Measurements from ENCODE around the gene EPHB2.

EPHB2 gene

GRCh38 chr1:22752339-22752738, 41.7 kb downstream of the EPHB2 start:
- no peak for DNase-seq

- peak; percentile 90 for DNase-seq
Observed at GRCh38 chr1:22753481-22753971, 42.9 kb downstream of the EPHB2 start.

GRCh38 chr1:22754106-22754768, 43.6 kb downstream of the EPHB2 start:
- peak; percentile 39 for DNase-seq

GRCh38 chr1:22754824-22755223, 44.2 kb downstream of the EPHB2 start:
- DNase-seq, result no peak

GRCh38 chr1:22755641-22756040, 45.0 kb downstream of the EPHB2 start:
- no peak for DNase-seq

- no peak for DNase-seq
Observed at GRCh38 chr1:22756125-22756735, 45.6 kb downstream of the EPHB2 start.

GRCh38 chr1:22760455-22760854, 49.8 kb downstream of the EPHB2 start:
- DNase-seq, result no peak

DNA sequence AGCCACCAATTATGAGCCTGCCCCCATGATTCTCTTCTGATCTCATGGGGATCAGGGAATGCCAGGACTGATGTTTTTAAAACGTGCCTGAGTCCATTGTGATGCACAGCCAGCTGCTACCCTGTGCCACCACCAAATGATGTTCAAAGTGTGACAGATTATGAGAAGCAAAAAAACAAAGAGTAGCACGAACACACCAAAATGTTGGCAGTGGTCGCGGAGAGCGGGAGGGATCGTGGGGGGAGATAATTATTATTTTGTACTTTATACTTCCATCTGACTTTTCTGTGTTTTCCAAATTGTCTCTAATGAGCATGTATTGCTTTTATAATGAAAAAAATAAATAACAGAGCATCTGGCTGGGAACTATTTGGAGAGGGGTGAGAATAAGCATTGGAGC, 50.5 kb downstream of the EPHB2 start:
- no peak for DNase-seq

DNA sequence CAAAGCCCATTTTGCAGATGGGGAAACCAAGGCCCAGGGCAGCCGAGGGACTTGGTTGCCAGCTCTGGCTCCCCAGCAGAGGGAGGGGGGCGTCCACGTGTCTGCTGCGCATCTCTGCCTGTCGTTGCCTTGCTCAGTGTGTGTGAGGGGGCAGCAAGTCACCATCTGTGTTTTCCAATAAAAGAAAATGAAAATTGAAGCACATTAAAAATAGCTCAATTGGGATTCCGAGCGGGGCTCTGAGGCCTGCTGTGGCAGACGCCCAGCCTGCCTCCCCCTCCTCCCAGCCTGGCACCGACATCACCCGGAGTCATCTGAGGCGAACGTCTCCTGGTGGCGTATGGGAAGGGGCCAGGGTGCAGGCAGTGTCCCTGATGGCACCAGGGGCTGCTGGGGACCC, 51.2 kb downstream of the EPHB2 start:
- no peak for DNase-seq

DNA sequence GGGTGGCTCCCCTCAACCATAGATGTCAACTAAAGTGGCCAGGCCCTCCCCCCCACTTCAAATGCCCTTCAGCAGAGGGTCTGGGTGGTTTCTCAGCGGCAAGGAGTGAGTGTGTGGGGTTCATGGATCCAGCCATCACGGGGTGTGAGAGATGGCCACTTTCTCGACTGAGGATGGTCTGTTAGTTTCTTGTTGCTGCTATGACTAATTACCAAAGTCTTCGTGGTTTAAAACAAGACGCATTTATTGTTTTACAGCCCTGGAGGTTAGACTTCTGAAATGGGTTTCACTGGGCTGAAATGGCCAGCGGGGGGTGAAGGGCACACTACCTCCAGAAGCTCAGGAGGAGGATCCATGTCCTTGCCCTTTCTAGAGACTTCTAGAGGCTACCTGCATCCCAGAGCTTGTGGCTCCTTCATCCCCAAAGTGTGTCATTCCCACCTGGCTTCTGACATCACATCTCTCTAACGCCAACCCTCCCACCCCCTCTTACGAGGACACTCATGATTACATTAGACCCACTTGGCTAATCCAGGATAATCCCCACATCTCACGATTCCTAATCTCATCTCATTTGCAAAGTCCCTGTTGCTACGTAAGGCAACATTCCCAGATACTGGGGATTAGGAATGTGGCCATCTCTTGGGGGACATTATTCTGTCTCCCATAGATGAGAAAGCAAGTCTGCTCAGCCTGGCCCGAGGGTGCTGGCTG, 53.0 kb downstream of the EPHB2 start:
- peak; percentile 15 for DNase-seq

- DNase-seq, result no peak
Observed at GRCh38 chr1:22767852-22768251, 57.2 kb downstream of the EPHB2 start.

DNA sequence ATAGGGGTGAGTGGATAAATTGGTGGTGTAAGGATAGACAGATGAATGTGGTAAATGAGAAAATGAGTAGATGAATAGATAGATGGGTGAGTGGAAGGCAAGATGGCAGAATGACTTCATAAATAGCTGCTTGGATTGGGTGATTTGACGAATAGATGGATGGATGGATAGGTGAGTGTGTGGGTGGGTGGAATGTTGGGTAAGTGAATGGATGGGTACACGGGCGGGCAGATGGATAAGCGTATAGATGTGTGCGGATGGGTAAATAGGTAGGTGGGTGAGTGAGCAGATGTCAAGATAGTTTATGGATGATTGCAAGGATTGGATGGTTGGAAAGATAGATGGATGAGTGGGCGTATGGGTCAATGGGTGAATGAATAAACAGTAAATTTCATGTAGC, 59.3 kb downstream of the EPHB2 start:
- DNase-seq, result no peak

GRCh38 chr1:22772014-22772413, 61.4 kb downstream of the EPHB2 start:
- no peak for DNase-seq

GRCh38 chr1:22773981-22774832, 63.6 kb downstream of the EPHB2 start:
- DNase-seq, result peak; percentile 40

- DNase-seq, result no peak
Observed at GRCh38 chr1:22774833-22775182, 64.2 kb downstream of the EPHB2 start.

DNA sequence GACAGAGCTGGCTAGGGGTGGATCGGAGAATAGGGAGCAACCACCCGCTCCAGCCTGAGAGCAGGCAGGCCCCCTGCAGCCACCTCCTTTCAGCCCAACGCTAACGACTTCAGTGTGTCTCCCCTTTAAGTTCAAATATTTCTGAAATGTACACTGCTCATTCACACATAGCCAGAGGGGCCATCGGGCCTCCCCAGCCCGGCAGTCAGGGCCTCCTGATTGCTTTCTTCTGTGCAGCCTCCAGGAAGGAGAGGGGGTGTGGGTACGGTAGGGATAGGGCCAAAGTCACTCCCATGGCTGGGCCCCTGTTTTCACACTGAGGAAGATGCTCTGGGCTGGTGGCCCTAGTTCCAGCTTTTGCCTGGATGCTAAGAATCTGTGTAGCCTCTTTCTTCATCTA, 64.8 kb downstream of the EPHB2 start:
- DNase-seq, result peak; percentile 15

DNA sequence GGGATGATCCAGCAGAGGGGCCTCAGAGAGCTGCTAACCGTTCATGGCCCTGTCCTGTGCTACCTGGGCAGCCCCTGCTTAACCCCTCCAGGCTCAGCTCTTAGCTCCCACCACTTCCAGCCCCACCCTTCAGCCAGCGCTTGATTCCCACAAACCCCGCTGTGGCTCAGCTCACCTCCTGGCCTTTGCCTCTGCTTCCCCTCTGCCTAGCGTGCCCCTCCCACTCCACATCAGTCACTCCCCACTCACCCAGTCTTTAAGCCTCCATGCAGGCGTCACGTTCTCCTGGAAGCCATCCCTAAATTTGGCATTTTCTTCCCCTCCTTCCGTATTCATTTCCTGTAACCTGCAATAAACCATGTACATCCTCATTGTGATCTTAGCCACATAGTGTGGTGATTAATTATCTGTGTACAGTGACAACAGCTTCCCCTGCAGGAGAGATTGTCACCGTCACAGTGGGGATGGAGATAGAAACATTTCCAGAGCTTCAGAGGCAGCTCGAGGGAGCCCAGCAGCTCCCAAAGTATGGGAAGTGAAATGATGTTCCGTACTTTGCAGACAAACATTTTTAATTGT, 65.5 kb downstream of the EPHB2 start:
- DNase-seq, result peak; percentile 40

DNA sequence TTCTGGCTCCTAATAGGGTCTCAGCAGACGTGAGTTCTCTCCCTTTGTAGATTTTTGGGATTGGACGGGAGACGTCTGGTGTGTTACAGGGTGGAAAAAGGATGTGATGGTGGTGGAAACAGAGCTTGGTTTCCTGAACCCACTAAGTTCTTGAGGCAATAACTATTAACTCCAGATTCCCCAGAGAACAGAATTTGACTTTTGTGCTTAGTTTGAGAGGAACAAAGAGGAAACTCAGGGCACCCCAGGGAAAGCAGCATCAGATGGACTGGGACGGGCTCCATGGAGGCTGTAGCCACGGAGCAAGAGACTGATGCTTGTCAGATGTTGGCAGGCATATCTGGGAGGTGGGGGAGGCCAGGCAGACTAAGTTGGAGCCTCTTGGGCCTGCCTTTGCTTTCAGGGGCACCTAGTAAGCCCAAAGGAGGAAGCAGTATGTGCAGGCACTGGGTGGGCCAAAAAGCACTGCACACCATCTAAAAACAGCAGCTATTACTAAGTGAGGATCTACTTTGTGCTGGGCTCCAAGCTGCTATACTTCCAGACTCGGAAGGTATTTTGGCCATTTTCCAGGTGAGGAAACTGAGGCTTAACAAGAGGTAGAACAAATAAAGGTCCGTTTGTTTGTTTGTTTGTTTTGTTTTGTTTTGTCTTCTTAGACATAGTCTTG, 66.9 kb downstream of the EPHB2 start:
- DNase-seq, result no peak

GRCh38 chr1:22778408-22778807, 67.8 kb downstream of the EPHB2 start:
- DNase-seq, result no peak

- DNase-seq, result no peak
Observed at GRCh38 chr1:22778862-22779520, 68.4 kb downstream of the EPHB2 start.

DNA sequence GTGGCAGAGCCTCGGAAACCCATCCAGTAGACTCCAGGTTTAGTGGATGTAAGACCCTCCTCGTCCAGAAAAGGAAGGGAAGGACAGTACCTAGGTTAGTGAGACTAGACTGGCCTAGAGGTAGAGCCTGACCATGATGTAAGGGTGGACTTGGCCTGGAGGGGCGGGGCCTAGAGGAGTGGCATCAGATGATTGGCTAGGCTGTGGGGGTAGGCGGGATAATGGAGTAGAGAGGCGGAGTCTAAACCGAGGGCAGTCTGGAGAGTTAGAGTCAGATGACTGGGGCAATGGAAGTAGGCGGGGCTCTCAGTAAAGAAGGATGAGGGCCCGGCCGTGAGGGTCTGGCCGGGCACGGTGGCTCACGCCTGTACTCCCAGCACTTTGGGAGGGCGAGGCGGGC, 70.1 kb downstream of the EPHB2 start:
- no peak for DNase-seq

DNA sequence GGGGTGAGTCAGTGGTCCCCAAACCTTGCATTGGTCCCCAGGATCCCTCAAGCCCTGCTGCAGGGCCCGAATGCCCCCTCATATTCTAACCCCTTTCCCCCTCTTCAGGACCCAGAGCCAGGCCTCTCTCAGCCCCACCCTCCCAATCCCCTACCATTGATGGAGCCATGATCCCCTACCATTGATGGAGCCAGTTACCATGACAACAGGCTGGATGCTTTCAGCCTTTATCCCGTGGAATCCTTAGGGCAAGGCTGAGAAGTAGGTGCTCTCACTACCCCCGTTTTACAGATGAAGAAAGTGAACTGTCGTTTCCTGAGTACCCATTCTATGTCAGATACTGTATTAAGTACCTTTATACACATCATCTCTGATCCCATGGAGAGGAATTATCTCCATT, 70.8 kb downstream of the EPHB2 start:
- DNase-seq, result no peak

Measured in fibroblast of skin of right quadriceps (primary cell).